Smooth muscle cell (in vitro differentiated cells): ENCODE measurements around the gene GLA. TPM values are rescaled to one million over a fixed set of nuclear protein-coding genes. Genes with fewer than 3 reads are reported as not detected.

Source experiments
- DNase-seq: peaks from one replicate; lab custom pipeline; 2025; ENCODE audit not compliant: unreplicated experiment; lab: John Stamatoyannopoulos, UW
- H2AFZ ChIP-seq: fragments of 200-600 bp; sonication (generic); 2 replicates; pipeline ENCODE4 v1.6.0; 2016; ENCODE audit warnings: antibody characterized with exemption, low read depth, mild to moderate bottlenecking
- H3F3A ChIP-seq: fragments of 200-600 bp; sonication (generic); 2 replicates; pipeline ENCODE4 v1.6.0; 2017; ENCODE audit warnings: antibody characterized with exemption, low read depth
- H3K27ac ChIP-seq: fragments of 200-600 bp; sonication (generic); 2 replicates; pipeline ENCODE4 v1.5.1; 2016; ENCODE audit warnings: low read depth, mild to moderate bottlenecking
- H3K27me3 ChIP-seq: fragments of 200-600 bp; sonication (generic); 2 replicates; pipeline ENCODE4 v1.6.1; 2016; ENCODE audit warnings: low read depth, mild to moderate bottlenecking
- H3K36me3 ChIP-seq: fragments of 200-600 bp; sonication (generic); 2 replicates; pipeline ENCODE4 v1.5.1; 2016; ENCODE audit warnings: low read depth
- H3K4me1 ChIP-seq: fragments of 200-600 bp; sonication (generic); 2 replicates; pipeline ENCODE4 v1.5.1; 2016; ENCODE audit warnings: low read depth
- H3K4me2 ChIP-seq: fragments of 200-600 bp; sonication (generic); 2 replicates; pipeline ENCODE4 v1.6.0; 2016; ENCODE audit warnings: mild to moderate bottlenecking
- H3K4me3 ChIP-seq: fragments of 200-600 bp; sonication (generic); 2 replicates; pipeline ENCODE4 v1.5.1; 2016; ENCODE audit warnings: mild to moderate bottlenecking
- H3K79me2 ChIP-seq: fragments of 200-600 bp; sonication (generic); 2 replicates; pipeline ENCODE4 v1.6.0; 2016; ENCODE audit warnings: low read depth, mild to moderate bottlenecking
- H3K9ac ChIP-seq: fragments of 200-600 bp; sonication (generic); 2 replicates; pipeline ENCODE4 v1.6.0; 2016; ENCODE audit warnings: low read depth
- H3K9me3 ChIP-seq: fragments of 200-600 bp; sonication (generic); replicated peaks from 2 replicates; pipeline ENCODE4 v1.5.1; 2016; ENCODE audit warnings: low read depth
- H4K20me1 ChIP-seq: fragments of 200-600 bp; sonication (generic); 2 replicates; pipeline ENCODE4 v1.6.0; 2016; ENCODE audit warnings: low read depth
- CTCF ChIP-seq: fragments of 200-600 bp; sonication (generic); IDR thresholded peaks from 2 replicates; pipeline ENCODE4 v1.5.1; 2017; ENCODE audit warnings: borderline replicate concordance, mild to moderate bottlenecking, antibody characterized with exemption; ENCODE audit not compliant: insufficient read depth, poor library complexity, severe bottlenecking
- WGBS: methylation state at CpG from one replicate; pipeline ENCODE4 v1.1.7; 2016; ENCODE audit warnings: low lambda C conversion rate; 5-methylcytosine and 5-hydroxymethylcytosine counted together
- polyA plus RNA-seq: library from polyadenylated mRNA; unstranded; fragments of >200 nt; fragmentation: Nextera tagmentation; extraction: Ambion mirVana; gene quantifications from 2 replicates; pipeline ENCODE4 v1.2.1, GENCODE V29; 2016
- total RNA-seq: library from RNA; depleted of rRNA; stranded (reverse); fragments of >200 nt; gene quantifications from 2 replicates; pipeline ENCODE4 v1.2.3, GENCODE V29; 2014

GLA gene
- total and polyA plus RNA-seq, 2 experiments from 2014 or later = 41.2 to 46.9 TPM

GRCh38 chrX:101429934-101430333 is 22.2 kb upstream of the GLA start:
- peaks cover 3% of the 10 kb centered on the region for H3F3A ChIP-seq
- no peak for TF ChIP-seq CTCF
- no peak overlapping the region for H2AFZ ChIP-seq
- H3K27ac ChIP-seq = peak overlapping the region; percentile 98
- no peaks in the 10 kb centered on the region for H3K4me1 ChIP-seq
- no peaks in the 10 kb centered on the region for H4K20me1 ChIP-seq
- peak overlapping the region; percentile 86 for H3K9ac ChIP-seq
- H3K4me2 ChIP-seq = peak overlapping the region; percentile 73
- no peaks in the 10 kb centered on the region for H3K27me3 ChIP-seq
- H3K79me2 ChIP-seq = no peaks in the 10 kb centered on the region
- H3K36me3 ChIP-seq = no peaks in the 10 kb centered on the region
- WGBS = 47% methylated on average over 1 of the region's 1 CpG
- no peak overlapping the region for H3K4me3 ChIP-seq
- no peak for DNase-seq
- H3K9me3 ChIP-seq = peaks cover 9% of the 10 kb centered on the region

- 80% methylated on average over 2 of the region's 2 CpGs for WGBS
- Histone ChIP-seq H2AFZ (no peak overlapping the region), H3K4me2 (no peak overlapping the region), H3K9ac (no peak overlapping the region), H3K4me1 (no peaks in the 10 kb centered on the region), H3K27ac (no peak overlapping the region), H3K36me3 (no peaks in the 10 kb centered on the region), H3K4me3 (no peak overlapping the region), H3K27me3 (no peaks in the 10 kb centered on the region), H3F3A (peaks cover 3% of the 10 kb centered on the region), H3K79me2 (no peaks in the 10 kb centered on the region), H3K9me3 (peaks cover 9% of the 10 kb centered on the region), H4K20me1 (no peaks in the 10 kb centered on the region)
- DNase-seq = no peak
- TF ChIP-seq CTCF = no peak
These were observed 20.2 kb upstream of the GLA start for GRCh38 chrX:101427954-101428353.

- Histone ChIP-seq H4K20me1 (no peaks in the 10 kb centered on the region), H3K4me1 (peaks cover 9% of the 10 kb centered on the region), H3K27ac (peak overlapping the region; percentile 84), H3K79me2 (no peaks in the 10 kb centered on the region), H2AFZ (no peak overlapping the region), H3K4me2 (peak overlapping the region; percentile 84), H3K4me3 (peak overlapping the region; percentile 59), H3F3A (no peaks in the 10 kb centered on the region), H3K9ac (no peak overlapping the region), H3K27me3 (no peaks in the 10 kb centered on the region), H3K9me3 (no peaks in the 10 kb centered on the region), H3K36me3 (no peaks in the 10 kb centered on the region)
- 45% methylated on average over 2 of the region's 2 CpGs for WGBS
- no peak for DNase-seq
- no peak for TF ChIP-seq CTCF
These were observed 11.8 kb upstream of the GLA start for GRCh38 chrX:101419489-101419888.
